ENCODE data around the gene BAIAP3.

The BAIAP3 gene

DNA sequence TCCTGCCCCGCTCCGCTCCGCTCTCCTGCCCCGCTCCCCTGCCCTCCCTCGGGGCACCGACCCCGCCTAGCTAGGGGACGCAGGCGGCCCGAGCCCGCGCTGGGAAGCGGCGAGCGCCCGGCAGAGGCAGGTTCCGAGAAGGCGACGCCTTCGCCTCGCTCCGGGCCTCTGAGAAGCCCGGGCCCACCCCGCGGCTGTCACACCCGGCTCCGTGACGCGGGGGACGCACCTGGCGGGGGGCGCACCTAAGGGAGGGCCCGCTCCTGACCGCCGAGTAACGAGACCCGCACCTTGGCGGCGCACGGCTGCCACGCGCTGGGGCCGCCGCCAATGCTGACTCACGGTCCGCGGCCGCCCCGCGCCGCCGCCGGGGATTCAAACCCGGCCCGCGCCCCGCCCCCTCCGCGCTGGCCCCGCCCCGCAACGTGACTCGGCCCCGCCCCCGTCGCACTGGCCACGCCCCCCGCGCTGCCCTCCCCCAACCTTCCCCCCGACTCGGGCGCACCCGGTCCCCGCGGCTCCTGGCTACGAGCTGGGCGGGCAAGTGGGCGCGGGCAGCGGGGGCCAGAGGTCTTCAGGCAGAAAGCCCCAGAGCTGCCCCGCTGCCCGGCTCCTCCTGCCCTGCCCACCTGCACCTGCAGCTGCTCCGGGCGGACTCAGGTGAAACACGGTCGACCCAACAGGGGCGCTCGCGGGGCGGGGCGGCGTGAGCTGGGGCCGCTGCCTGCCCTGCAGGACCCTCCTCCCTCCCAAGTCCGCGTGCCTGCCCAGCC, 46.0 kb downstream of the BAIAP3 start:
- Mint-ChIP-seq H3K4me3 (peak overlapping the region; percentile 86), H3K27ac (no peak overlapping the region), H3K27me3 (ENCODE audit: low read depth, poor library complexity) (peaks cover 20% of the 10 kb centered on the region), H3K9me3 (no peaks in the 10 kb centered on the region), H3K4me1 (peaks cover 18% of the 10 kb centered on the region), H3K36me3 (ENCODE audit: low read depth) (no peaks in the 10 kb centered on the region)
- TF ChIP-seq, protein P1, sequence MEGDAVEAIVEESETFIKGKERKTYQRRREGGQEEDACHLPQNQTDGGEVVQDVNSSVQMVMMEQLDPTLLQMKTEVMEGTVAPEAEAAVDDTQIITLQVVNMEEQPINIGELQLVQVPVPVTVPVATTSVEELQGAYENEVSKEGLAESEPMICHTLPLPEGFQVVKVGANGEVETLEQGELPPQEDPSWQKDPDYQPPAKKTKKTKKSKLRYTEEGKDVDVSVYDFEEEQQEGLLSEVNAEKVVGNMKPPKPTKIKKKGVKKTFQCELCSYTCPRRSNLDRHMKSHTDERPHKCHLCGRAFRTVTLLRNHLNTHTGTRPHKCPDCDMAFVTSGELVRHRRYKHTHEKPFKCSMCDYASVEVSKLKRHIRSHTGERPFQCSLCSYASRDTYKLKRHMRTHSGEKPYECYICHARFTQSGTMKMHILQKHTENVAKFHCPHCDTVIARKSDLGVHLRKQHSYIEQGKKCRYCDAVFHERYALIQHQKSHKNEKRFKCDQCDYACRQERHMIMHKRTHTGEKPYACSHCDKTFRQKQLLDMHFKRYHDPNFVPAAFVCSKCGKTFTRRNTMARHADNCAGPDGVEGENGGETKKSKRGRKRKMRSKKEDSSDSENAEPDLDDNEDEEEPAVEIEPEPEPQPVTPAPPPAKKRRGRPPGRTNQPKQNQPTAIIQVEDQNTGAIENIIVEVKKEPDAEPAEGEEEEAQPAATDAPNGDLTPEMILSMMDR (IDR thresholded peaks at IDR 0.05), result no peak
- DNase-seq, result peak; percentile 84

DNA sequence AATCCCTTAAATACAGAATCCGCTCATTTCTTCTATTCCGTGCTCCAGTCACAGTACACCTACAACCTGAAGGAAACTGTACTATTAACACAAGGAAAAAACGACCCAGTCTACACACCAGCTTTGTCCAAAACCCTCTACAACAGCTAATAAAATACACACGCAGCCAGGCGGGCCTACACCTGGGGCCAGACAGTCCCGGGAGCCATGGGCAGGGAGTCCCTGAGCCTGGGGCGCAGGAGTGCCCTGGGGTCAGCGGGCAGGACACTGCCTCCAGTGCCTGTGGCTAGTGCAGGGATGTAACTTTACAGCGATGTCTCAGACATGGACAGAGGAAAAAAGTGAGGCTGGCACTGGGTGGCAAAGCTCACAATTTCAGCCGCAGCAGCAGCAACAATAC, 46.8 kb downstream of the BAIAP3 start:
- no peaks in the 10 kb centered on the region for H3K9me3 Mint-ChIP-seq
- no peak for DNase-seq
- no peak overlapping the region for H3K27ac Mint-ChIP-seq
- H3K36me3 Mint-ChIP-seq (ENCODE audit: low read depth), result no peaks in the 10 kb centered on the region
- TF ChIP-seq, protein P1 (IDR thresholded peaks at IDR 0.05), result no peak
- H3K27me3 Mint-ChIP-seq (ENCODE audit: low read depth, poor library complexity), result peaks cover 20% of the 10 kb centered on the region
- H3K4me1 Mint-ChIP-seq, result peaks cover 18% of the 10 kb centered on the region
- peak overlapping the region; percentile 86 for H3K4me3 Mint-ChIP-seq

DNA sequence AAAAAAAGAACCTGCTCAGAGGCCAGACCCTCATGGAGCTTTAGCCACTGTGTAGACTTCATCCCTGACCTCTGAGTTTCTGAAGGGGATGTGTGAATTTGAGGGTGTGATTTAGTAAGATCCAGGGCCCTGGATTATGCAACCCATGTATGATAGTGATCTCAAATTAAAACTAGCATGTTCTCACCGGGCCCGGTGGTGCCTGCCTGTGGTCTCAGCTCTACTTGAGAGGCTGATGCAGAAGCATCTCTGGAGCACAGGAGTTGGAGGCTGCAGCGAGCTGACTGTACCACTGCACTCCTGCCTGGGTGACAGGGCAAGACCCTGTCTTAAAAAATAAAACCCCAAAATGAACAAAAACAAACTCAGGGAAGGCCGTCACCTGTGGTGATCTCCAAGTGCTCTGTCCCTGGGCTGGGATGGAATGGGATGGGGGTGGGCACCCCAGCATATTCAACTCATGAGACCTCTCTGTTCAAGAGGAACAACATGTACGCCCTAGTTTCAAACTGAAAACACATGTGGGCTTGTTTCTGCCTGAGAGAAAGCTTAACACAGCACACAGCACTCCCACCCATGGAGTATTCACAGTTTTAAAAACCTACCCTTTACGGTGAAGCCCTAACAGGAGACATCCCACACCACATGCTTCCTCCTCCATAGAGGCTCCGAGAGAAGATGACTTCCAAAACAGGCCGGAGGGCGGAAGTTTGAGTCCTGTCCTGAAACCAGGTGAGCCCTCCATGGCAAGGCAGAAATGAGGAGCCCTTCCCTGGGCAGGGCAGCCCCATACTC, 48.4 kb downstream of the BAIAP3 start:
- TF ChIP-seq, protein P1 (IDR thresholded peaks at IDR 0.05), result no peak

DNA sequence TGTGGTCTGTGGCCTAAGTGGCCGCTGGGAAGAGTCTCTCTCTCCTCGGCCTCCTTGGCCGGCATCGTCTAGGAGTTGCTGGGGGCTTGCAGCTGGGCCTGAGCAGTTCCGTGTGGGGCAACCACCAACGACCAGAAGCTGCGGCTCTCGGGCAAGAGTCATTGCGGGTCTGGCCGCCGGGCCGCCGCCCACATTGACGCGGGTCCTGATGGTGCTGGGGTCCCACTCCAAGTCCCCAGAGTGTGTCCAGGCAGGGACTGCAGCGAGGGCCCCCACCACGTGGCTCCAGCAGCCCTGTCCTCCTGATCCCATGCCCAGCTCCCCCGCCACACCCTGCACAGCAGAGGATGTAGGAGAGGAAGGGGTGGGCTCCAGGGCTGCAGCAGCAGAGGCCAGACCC, 50.1 kb downstream of the BAIAP3 start:
- peaks cover 9% of the 10 kb centered on the region for H3K4me1 Mint-ChIP-seq
- H3K4me3 Mint-ChIP-seq, result no peak overlapping the region
- TF ChIP-seq, protein P1 (IDR thresholded peaks at IDR 0.05), result no peak
- no peak for DNase-seq
- no peaks in the 10 kb centered on the region for H3K36me3 Mint-ChIP-seq (ENCODE audit: low read depth)
- peaks cover 7% of the 10 kb centered on the region for H3K27me3 Mint-ChIP-seq (ENCODE audit: low read depth, poor library complexity)
- H3K9me3 Mint-ChIP-seq, result no peaks in the 10 kb centered on the region
- H3K27ac Mint-ChIP-seq, result no peak overlapping the region

More for the DNA sequence above, 48.4 kb downstream of the BAIAP3 start:
- Mint-ChIP-seq H3K4me1 (peaks cover 18% of the 10 kb centered on the region), H3K9me3 (no peaks in the 10 kb centered on the region), H3K27me3 (ENCODE audit: low read depth, poor library complexity) (peaks cover 20% of the 10 kb centered on the region), H3K4me3 (no peak overlapping the region), H3K27ac (no peak overlapping the region), H3K36me3 (ENCODE audit: low read depth) (no peaks in the 10 kb centered on the region)
- DNase-seq, result no peak

DNA sequence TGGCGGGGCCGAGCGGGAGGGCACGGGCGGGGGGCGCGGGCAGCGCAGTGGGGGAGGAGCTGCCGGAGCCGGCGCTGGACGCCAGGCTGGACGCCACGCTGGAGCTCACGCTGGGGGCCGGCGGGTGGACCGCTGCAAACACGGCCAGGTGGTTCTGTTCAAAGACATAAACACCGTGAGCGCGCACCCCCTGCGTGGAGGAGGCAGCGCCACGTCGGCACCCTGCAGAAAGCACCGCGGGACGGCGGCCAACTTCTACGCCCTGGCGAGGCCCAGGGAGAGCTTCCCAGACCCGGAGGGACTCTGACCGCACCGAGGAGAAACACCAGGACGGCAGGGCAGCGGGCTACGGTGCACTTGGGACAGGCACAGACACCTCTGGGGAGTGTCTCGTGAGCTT, 51.8 kb downstream of the BAIAP3 start:
- H3K36me3 Mint-ChIP-seq (ENCODE audit: low read depth), result peaks cover 1% of the 10 kb centered on the region

More for the DNA sequence above, 51.8 kb downstream of the BAIAP3 start:
- Mint-ChIP-seq H3K9me3 (no peaks in the 10 kb centered on the region), H3K4me1 (peaks cover under 1% of the 10 kb centered on the region), H3K4me3 (no peak overlapping the region), H3K27me3 (ENCODE audit: low read depth, poor library complexity) (no peaks in the 10 kb centered on the region), H3K27ac (no peak overlapping the region)
- TF ChIP-seq, protein P1 (IDR thresholded peaks at IDR 0.05), result no peak
- DNase-seq, result no peak
